Measurements from ENCODE around the gene GLCCI1. TPM values are rescaled to one million over a fixed set of nuclear protein-coding genes. Genes with fewer than 3 reads are reported as not detected.

GLCCI1 gene
- total RNA-seq: 10 to 100 TPM in 1 of 4 donors, 1 to 10 TPM in 3; 6.0 to 22.6 (median 8.5) TPM

DNA sequence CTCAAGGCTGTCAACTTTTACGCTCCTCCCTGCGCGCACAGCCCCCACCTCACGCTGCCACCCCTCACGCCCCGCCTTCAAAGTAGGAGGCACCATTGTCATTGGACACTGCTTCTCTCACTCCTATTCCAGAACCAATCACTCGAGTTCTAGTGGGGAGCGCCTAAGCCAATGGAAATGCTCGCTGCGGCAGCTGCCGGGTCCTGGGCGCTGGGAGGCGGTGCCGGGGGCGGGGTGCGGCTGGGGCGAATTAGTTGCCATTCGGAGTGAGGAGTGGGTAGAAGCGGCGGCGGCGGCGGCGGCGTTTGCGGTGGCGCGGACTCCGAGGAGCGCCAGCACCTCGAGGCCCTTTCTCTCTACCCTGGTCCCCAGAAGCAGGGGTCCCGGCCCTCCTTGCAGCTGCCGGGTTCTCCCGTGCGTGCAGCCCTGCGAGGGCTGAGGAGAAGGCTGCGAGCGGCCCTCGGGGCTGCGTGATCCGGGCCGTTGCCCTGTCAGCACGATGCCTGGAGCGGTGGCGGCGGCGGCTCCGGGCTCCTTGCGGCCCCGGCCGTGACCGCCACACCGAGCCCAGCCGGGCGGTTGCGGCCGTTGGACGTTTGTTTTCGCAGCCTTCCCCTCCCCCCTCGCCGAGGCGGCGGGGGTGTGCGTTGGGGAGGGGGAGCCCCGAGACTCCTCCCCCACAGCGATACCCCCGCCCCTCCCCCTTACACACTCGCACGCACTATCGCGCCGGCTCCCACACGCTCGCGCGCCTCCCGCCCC is at the start of gene GLCCI1:
TSS of gene GLCCI1 (plus strand) at position 253 of the 762 bp plus-strand sequence. CDS start 555 bp downstream, outside the sequence.
- TF ChIP-seq, protein P1, sequence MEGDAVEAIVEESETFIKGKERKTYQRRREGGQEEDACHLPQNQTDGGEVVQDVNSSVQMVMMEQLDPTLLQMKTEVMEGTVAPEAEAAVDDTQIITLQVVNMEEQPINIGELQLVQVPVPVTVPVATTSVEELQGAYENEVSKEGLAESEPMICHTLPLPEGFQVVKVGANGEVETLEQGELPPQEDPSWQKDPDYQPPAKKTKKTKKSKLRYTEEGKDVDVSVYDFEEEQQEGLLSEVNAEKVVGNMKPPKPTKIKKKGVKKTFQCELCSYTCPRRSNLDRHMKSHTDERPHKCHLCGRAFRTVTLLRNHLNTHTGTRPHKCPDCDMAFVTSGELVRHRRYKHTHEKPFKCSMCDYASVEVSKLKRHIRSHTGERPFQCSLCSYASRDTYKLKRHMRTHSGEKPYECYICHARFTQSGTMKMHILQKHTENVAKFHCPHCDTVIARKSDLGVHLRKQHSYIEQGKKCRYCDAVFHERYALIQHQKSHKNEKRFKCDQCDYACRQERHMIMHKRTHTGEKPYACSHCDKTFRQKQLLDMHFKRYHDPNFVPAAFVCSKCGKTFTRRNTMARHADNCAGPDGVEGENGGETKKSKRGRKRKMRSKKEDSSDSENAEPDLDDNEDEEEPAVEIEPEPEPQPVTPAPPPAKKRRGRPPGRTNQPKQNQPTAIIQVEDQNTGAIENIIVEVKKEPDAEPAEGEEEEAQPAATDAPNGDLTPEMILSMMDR (IDR thresholded peaks at IDR 0.05): no peak
- DNase-seq (ENCODE audit: low spot score) (peak; percentile 71), ATAC-seq (ENCODE audit: low FRiP score) (peak; percentile 99)

DNA sequence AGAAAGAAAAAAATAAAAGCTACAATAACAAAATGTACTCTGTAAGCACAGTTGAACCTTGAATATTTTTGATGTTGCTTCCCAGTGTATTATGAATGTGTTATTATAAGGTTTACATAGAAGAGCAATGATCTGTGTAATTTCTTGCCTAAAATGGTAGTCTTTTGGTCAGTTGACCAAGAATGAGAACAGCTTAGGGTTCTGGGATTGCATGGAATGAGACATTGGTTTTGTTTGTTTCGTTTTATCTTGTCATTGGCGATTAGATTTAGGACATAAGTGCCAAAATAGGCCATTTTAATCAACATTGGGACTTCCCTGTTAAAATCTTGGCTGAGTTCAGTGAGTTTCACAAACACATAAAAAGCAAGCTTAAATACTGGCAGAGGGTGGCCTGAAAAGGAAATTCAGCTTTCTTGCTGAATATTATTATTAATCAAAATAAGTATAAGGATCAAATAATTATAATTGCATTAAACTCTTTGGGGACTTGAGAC is 49.1 kb upstream of the GLCCI1 start:
- DNase-seq (ENCODE audit: low spot score) (no peak), ATAC-seq (ENCODE audit: low FRiP score) (no peak)
- TF ChIP-seq, protein P1 (IDR thresholded peaks at IDR 0.05): no peak

DNA sequence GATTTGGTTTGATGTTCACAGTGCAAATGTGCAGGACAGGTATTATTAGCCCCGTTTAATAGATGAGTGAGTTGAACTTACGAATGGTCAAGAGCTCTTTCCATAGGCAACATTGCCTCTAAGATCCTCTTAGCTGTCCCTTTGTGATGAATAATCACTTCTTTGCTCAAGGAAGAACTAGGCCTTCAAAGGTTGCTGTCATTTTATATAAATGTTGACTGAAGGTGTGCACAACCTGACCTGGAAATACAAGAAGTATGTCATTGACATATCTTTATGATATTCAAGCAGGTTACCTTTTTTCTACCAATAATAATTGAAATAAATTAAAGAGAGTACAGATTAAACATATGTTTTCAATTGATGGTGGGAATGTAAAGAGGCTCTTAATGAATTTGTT is 48.5 kb upstream of the GLCCI1 start:
- no peak for ATAC-seq (ENCODE audit: low FRiP score)
- TF ChIP-seq, protein P1 (IDR thresholded peaks at IDR 0.05): no peak
- DNase-seq (ENCODE audit: low spot score): no peak

- TF ChIP-seq, protein P1 (IDR thresholded peaks at IDR 0.05): no peak
- ATAC-seq (ENCODE audit: low FRiP score) (no peak), DNase-seq (ENCODE audit: low spot score) (no peak)
Observed at GRCh38 chr7:7920481-7920880, 48.1 kb upstream of the GLCCI1 start.

- DNase-seq (ENCODE audit: low spot score): no peak
- ATAC-seq (ENCODE audit: low FRiP score): no peak
- TF ChIP-seq, protein P1 (IDR thresholded peaks at IDR 0.05): no peak
Observed at GRCh38 chr7:7921830-7922229, 46.8 kb upstream of the GLCCI1 start.

- ATAC-seq (ENCODE audit: low FRiP score) (no peak), DNase-seq (ENCODE audit: low spot score) (no peak)
- TF ChIP-seq, protein P1 (IDR thresholded peaks at IDR 0.05): no peak
Observed at GRCh38 chr7:7922684-7923385, 45.8 kb upstream of the GLCCI1 start.

Measured in omental fat pad (tissue), 4 donors.